HepG2 (cell line): ENCODE measurements around the gene XIAP. TPM values are rescaled to one million over a fixed set of nuclear protein-coding genes. Genes with fewer than 3 reads are reported as not detected.
"Not testable (repeated sequence)": the region's sequence is repeated elsewhere in the genome, so short reads cannot be mapped to it uniquely, and the experiment has no call there.

Source experiments
- ATAC-seq: fragments of 200-7000 bp; cut with Tn5 transposase; 3 replicates; pipeline ENCODE4 v1.9.1; 2020; ENCODE audit warnings: mild to moderate bottlenecking, moderate library complexity
- BruUV-seq: library from RNA; stranded (reverse); fragments of 400-500 nt; replicated peaks from 2 replicates; lab custom pipeline; 2021; lab: Mats Ljungman, UMichigan
- CTCF ChIA-PET: fragments of 300-600 bp; formaldehyde crosslinking; extraction: SDS; loops from one replicate; lab custom pipeline; 2021; ENCODE audit warnings: low total read pairs, inconsistent platforms, low intra/inter-chr PET ratio; lab: Yijun Ruan, JAX
- POLR2A ChIA-PET: fragments of 350-600 bp; sonication (Branson Sonifier 250); formaldehyde crosslinking; loops from one replicate; lab custom pipeline; 2020; ENCODE audit warnings: antibody characterized with exemption, inconsistent platforms; lab: Yijun Ruan, JAX
- DNase-seq: peaks from one replicate; pipeline ENCODE4 v3.0.0-alpha.2; 2015; ENCODE audit warnings: low spot score
- FAIRE-seq: peaks from 3 replicates; lab custom pipeline; 2011; peaks lifted over from hg19 to GRCh38; lab: Jason Lieb, UNC
- H2AFZ ChIP-seq: one replicate; pipeline ENCODE4 v1.6.1; 2011; ENCODE audit warnings: low read length, inconsistent platforms
- H3K27ac ChIP-seq: fragments of 300-600 bp; 3 replicates; pipeline ENCODE4 v1.8.0; 2011; ENCODE audit warnings: mixed run types, mild to moderate bottlenecking, mixed read lengths, low read length, inconsistent platforms; ENCODE audit not compliant: insufficient read depth; ENCODE audit errors: extremely low read length
- H3K27me3 ChIP-seq, 2 experiments: fragments of 200-600 bp in 1 of 2; 2 replicates in 1 of 2; 3 replicates in 1 of 2; pipeline versions ENCODE4 v1.6.0 to v1.8.0; 2011; ENCODE audit warnings: low read length in 2 of 2, mild to moderate bottlenecking in 2 of 2, moderate library complexity in 2 of 2, inconsistent platforms in 1 of 2; ENCODE audit not compliant: insufficient read depth in 2 of 2, control insufficient read depth in 1 of 2
- H3K36me3 ChIP-seq, 2 experiments: fragments of 200-600 bp in 1 of 2; replicated peaks in 1 of 2; 2 replicates in 1 of 2; 3 replicates in 1 of 2; pipeline versions ENCODE4 v1.5.1 to v1.8.0; 2011; ENCODE audit warnings: low read length in 2 of 2, inconsistent platforms in 1 of 2; ENCODE audit not compliant: insufficient read depth in 2 of 2, control insufficient read depth in 1 of 2
- H3K4me1 ChIP-seq: 2 replicates; pipeline ENCODE4 v1.5.1; 2012; ENCODE audit warnings: low read length, inconsistent platforms; ENCODE audit not compliant: insufficient read depth
- H3K4me2 ChIP-seq: 2 replicates; pipeline ENCODE4 v1.6.0; 2011; ENCODE audit warnings: low read depth, low read length, inconsistent platforms
- H3K4me3 ChIP-seq, 3 experiments: fragments of 200-600 bp in 1 of 3; sonication (generic), shearing (Covaris generic) in 1 of 3; replicated peaks in 1 of 3; 2 replicates each; pipeline ENCODE4 v1.5.1; 2011 to 2016; ENCODE audit warnings: low read length in 3 of 3, inconsistent platforms in 2 of 3, low read depth in 2 of 3, mild to moderate bottlenecking in 2 of 3, control low read depth in 1 of 3, mixed read lengths in 1 of 3; ENCODE audit not compliant: insufficient read depth in 1 of 3
- H3K79me2 ChIP-seq: one replicate; pipeline ENCODE4 v1.6.1; 2011; ENCODE audit warnings: low read length, inconsistent platforms; ENCODE audit not compliant: insufficient read depth
- H3K9ac ChIP-seq: 2 replicates; pipeline ENCODE4 v1.6.0; 2011; ENCODE audit warnings: mild to moderate bottlenecking, low read depth, low read length, inconsistent platforms; ENCODE audit not compliant: insufficient read depth
- H3K9me3 ChIP-seq: 2 replicates; pipeline ENCODE4 v1.5.1; 2012; ENCODE audit warnings: mild to moderate bottlenecking, low read length
- H4K20me1 ChIP-seq: 2 replicates; pipeline ENCODE4 v1.6.0; 2011; ENCODE audit warnings: inconsistent platforms, mild to moderate bottlenecking, low read length, moderate library complexity; ENCODE audit not compliant: insufficient read depth
- ISX ChIP-seq: sonication (generic); formaldehyde crosslinking; conservative IDR thresholded peaks from 2 replicates; pipeline ENCODE4 v1.5.0; 2020; ENCODE audit warnings: missing genetic modification reagents
- KDM2A ChIP-seq: sonication (generic); formaldehyde crosslinking; IDR thresholded peaks from 2 replicates; pipeline ENCODE4 v1.4.0; 2020; ENCODE audit warnings: low read depth, missing genetic modification reagents, borderline replicate concordance
- MZF1 ChIP-seq: sonication (generic); formaldehyde crosslinking; IDR thresholded peaks from 2 replicates; pipeline ENCODE4 v1.8.1; 2023; ENCODE audit warnings: mild to moderate bottlenecking, missing genetic modification reagents, borderline replicate concordance
- SIN3B ChIP-seq: fragments of 150-350 bp; IDR thresholded peaks from 2 replicates; pipeline ENCODE4 v1.6.1; 2014; ENCODE audit warnings: low read length
- ZNF382 ChIP-seq: sonication (generic); formaldehyde crosslinking; IDR thresholded peaks from 2 replicates; pipeline ENCODE4 v1.5.0; 2020; ENCODE audit warnings: missing genetic modification reagents, mild to moderate bottlenecking, borderline replicate concordance
- WGBS: methylation state at CpG from one replicate; pipeline ENCODE4 v1.1.6; 2017; ENCODE audit warnings: low lambda C conversion rate; 5-methylcytosine and 5-hydroxymethylcytosine counted together
- in situ Hi-C: cut with HindIII; loops from 2 replicates; pipeline ENCODE4 v1.10.0; 2017; ENCODE audit warnings: low pct_unique_long_range_greater_than_20kb; ENCODE audit not compliant: extremely low pct_ligation_motif_present
- intact Hi-C: fragments of 100-400 bp; cut with micrococcal nuclease; formaldehyde crosslinking; loops from one replicate; pipeline ENCODE4 v1.10.0; 2022; ENCODE audit not compliant: unreplicated experiment
- polyA plus RNA-seq, 8 experiments: library from polyadenylated mRNA; depleted of rRNA in 3 of 8; stranded (reverse) in 7 of 8; unstranded in 1 of 8; fragments of >200 nt; fragmentation: Illumina TruSeq in 4 of 8; extraction: Trizol in 4 of 8; gene quantifications; 2 replicates each; pipeline versions ENCODE4 v1.2.1 to v1.2.3, GENCODE V29; 2011 to 2016; ENCODE audit warnings: low read depth in 4 of 8, missing spikeins in 1 of 8, mixed read lengths in 1 of 8; ENCODE audit not compliant: insufficient read depth in 1 of 8
- total RNA-seq, 5 experiments: library from RNA; depleted of rRNA; stranded (reverse); fragments of >200 nt; fragmentation: Illumina TruSeq; extraction: Trizol; gene quantifications; 2 replicates each; pipeline ENCODE4 v1.2.3, GENCODE V29; 2016; ENCODE audit warnings: low read depth in 1 of 5

The XIAP gene
- total and polyA plus RNA-seq, 2 of the 13 experiments (the other 11 are each of a cell fraction or from before 2014, with no cell fraction given), result 12.9 to 29.5 TPM

GRCh38 chrX:123927845-123928244, 68.0 kb downstream of the XIAP start:
- TF ChIP-seq SIN3B, result no peak
- no peak for TF ChIP-seq ISX (CRISPR knock-in tag)
- TF ChIP-seq ZNF382 (CRISPR knock-in tag), result no peak
- no peak for TF ChIP-seq MZF1 (CRISPR knock-in tag)
- TF ChIP-seq KDM2A (CRISPR knock-in tag), result no peak
- H3K4me1 ChIP-seq, result no peaks in the 10 kb centered on the region
- DNase-seq (no peak), ATAC-seq (no peak), FAIRE-seq (no peak)
- intact Hi-C loops (no loop called here), in situ Hi-C loops (no loop called here)
- no peak overlapping the region for H3K9ac ChIP-seq
- H3K27me3 ChIP-seq, result no peaks in the 10 kb centered on the region
- no peak overlapping the region for H2AFZ ChIP-seq
- BruUV-seq, result no TSS peak
- H4K20me1 ChIP-seq, result no peaks in the 10 kb centered on the region
- 0% methylated on average over 1 of the region's 2 CpGs for WGBS
- no peaks in the 10 kb centered on the region for H3K9me3 ChIP-seq
- ChIA-PET CTCF (no interaction called here), POLR2A (no interaction called here)
- H3K36me3 ChIP-seq, result no peaks in the 10 kb centered on the region
- no peak overlapping the region for H3K27ac ChIP-seq
- no peak overlapping the region for H3K4me2 ChIP-seq
- H3K79me2 ChIP-seq, result no peaks in the 10 kb centered on the region
- no peak overlapping the region for H3K4me3 ChIP-seq

- POLR2A ChIA-PET, H3K4me2 ChIP-seq, intact Hi-C loops, FAIRE-seq, in situ Hi-C loops, H3K27ac ChIP-seq, H3K36me3 ChIP-seq, H3K9ac ChIP-seq, H3K4me1 ChIP-seq, H3K4me3 ChIP-seq, H4K20me1 ChIP-seq, DNase-seq, CTCF ChIA-PET, H3K27me3 ChIP-seq, H2AFZ ChIP-seq, BruUV-seq, H3K79me2 ChIP-seq, H3K9me3 ChIP-seq, ATAC-seq: not testable (repeated sequence)
- WGBS, result no CpG with 5 or more reads among the region's 2 CpGs
Observed at GRCh38 chrX:123932055-123932454, 72.2 kb downstream of the XIAP start.
